NCI-H2107 treated with DMSO at 0.1 percent for 48 hours (cell line): ENCODE data around the gene STRIT1.
"Not testable (repeated sequence)": the region's sequence is repeated elsewhere in the genome, so short reads cannot be mapped to it uniquely, and the experiment has no call there.

Source experiments
- DNase-seq: peaks from one replicate; lab custom pipeline; 2025; ENCODE audit not compliant: unreplicated experiment; lab: John Stamatoyannopoulos, UW

STRIT1 gene

GRCh38 chr3:155313916-155314315 lies 20.4 kb upstream of the STRIT1 start:
- DNase-seq, result no peak

GRCh38 chr3:155313300-155313699 lies 19.8 kb upstream of the STRIT1 start:
- DNase-seq, result no peak

GRCh38 chr3:155312781-155313180 lies 19.3 kb upstream of the STRIT1 start:
- no peak for DNase-seq

GRCh38 chr3:155309581-155309980 lies 16.1 kb upstream of the STRIT1 start:
- no peak for DNase-seq

- DNase-seq, result no peak
These were observed 15.3 kb upstream of the STRIT1 start for GRCh38 chr3:155308831-155309230.

GRCh38 chr3:155307183-155307582 lies 13.7 kb upstream of the STRIT1 start:
- no peak for DNase-seq

- no peak for DNase-seq
These were observed 10.9 kb upstream of the STRIT1 start for GRCh38 chr3:155304394-155304793.

GRCh38 chr3:155303540-155304097 lies 10.1 kb upstream of the STRIT1 start:
- DNase-seq, result no peak

GRCh38 chr3:155302891-155303290 lies 9.4 kb upstream of the STRIT1 start:
- DNase-seq, result no peak

GRCh38 chr3:155302481-155302880 lies 9.0 kb upstream of the STRIT1 start:
- DNase-seq, result no peak

- DNase-seq, result no peak
These were observed 3.6 kb upstream of the STRIT1 start for GRCh38 chr3:155297100-155297499.

GRCh38 chr3:155296413-155296812 lies 2.9 kb upstream of the STRIT1 start:
- no peak for DNase-seq

GRCh38 chr3:155292693-155293092 lies 790 bp downstream of the STRIT1 start:
- no peak for DNase-seq

- DNase-seq, result no peak
These were observed 1.4 kb downstream of the STRIT1 start for GRCh38 chr3:155292133-155292532.

- DNase-seq, result no peak
These were observed 6.7 kb downstream of the STRIT1 start for GRCh38 chr3:155286736-155287135.

GRCh38 chr3:155285936-155286335 lies 7.5 kb downstream of the STRIT1 start:
- no peak for DNase-seq

- DNase-seq, result no peak
These were observed 10.1 kb downstream of the STRIT1 start for GRCh38 chr3:155283092-155284056.

- DNase-seq, result peak; percentile 37
These were observed 10.9 kb downstream of the STRIT1 start for GRCh38 chr3:155282385-155283091.

- no peak for DNase-seq
These were observed 11.6 kb downstream of the STRIT1 start for GRCh38 chr3:155281912-155282311.

- DNase-seq, result not testable (repeated sequence)
These were observed 17.4 kb downstream of the STRIT1 start for GRCh38 chr3:155276089-155276488.

- DNase-seq, result not testable (repeated sequence)
These were observed 18.2 kb downstream of the STRIT1 start for GRCh38 chr3:155275159-155275754.
